Adrenal gland (tissue), 12 donors: Measurements from ENCODE around the gene SEBOX. TPM values are rescaled to one million over a fixed set of nuclear protein-coding genes. Genes with fewer than 3 reads are reported as not detected.

Source experiments
- DNase-seq, 7 donors: peaks; one replicate each; pipeline ENCODE4 v3.0.0-alpha.2; 2019 to 2020
- H3K27ac ChIP-seq, 5 donors: fragments of 200-600 bp; sonication (generic) in 4 of 5; 1 replicate in 3 of 5; 2 replicates in 2 of 5; pipeline versions ENCODE4 v1.5.1 to v1.8.0; 2016 to 2020; ENCODE audit warnings: mild to moderate bottlenecking in 1 of 5
- H3K27me3 ChIP-seq: fragments of 200-600 bp; 2 replicates; pipeline ENCODE4 v1.8.0; 2021
- H3K36me3 ChIP-seq, 2 donors: fragments of 200-600 bp; replicated peaks in 1 of 2; 1 replicate in 1 of 2; 2 replicates in 1 of 2; pipeline versions ENCODE4 v1.5.1 to v1.8.0; 2018 to 2022
- H3K4me1 ChIP-seq, 2 donors: fragments of 200-600 bp; replicated peaks in 1 of 2; 1 replicate in 1 of 2; 2 replicates in 1 of 2; pipeline versions ENCODE4 v1.5.1 to v1.8.0; 2018 to 2021
- H3K4me3 ChIP-seq, 4 donors: fragments of 200-600 bp; sonication (generic) in 3 of 4; one replicate each; pipeline ENCODE4 v1.5.1; 2016 to 2018
- H3K9me3 ChIP-seq, 3 donors: fragments of 200-600 bp; sonication (generic) in 1 of 3; replicated peaks in 1 of 3; 1 replicate in 2 of 3; 2 replicates in 1 of 3; pipeline versions ENCODE4 v1.5.1 to v1.8.0; 2016 to 2021
- POLR2A ChIP-seq, 2 donors: fragments of 450-650 bp; IDR thresholded peaks; one replicate each; pipeline ENCODE4 v1.6.1; 2017; ENCODE audit warnings: antibody characterized with exemption in 2 of 2, mild to moderate bottlenecking in 2 of 2, moderate library complexity in 1 of 2
- WGBS, 4 donors: extraction: QIAGEN DNeasy Blood & Tissue Kit in 2 of 4; methylation state at CpG; one replicate each; pipeline versions ENCODE4 v1.1.5 to v1.1.7; 2013 to 2017; 5-methylcytosine and 5-hydroxymethylcytosine counted together
- intact Hi-C, 2 donors: fragments of 100-400 bp; cut with DNase I; formaldehyde crosslinking; loops; one replicate each; pipeline versions ENCODE4 v1.14.1 to v1.15.0; 2022 to 2023
- polyA plus RNA-seq, 3 donors: library from polyadenylated mRNA; stranded (reverse); fragments of 200-250 nt in 2 of 3; fragments of 350-450 nt in 1 of 3; fragmentation: Illumina TruSeq in 1 of 3; extraction: RNeasy Lipid Tissue Mini Kit (QIAGEN cat#74804) in 1 of 3; gene quantifications; one replicate each; pipeline ENCODE4 v1.2.3, GENCODE V29; 2013 to 2014
- total RNA-seq, 9 donors: library from RNA; depleted of rRNA in 4 of 9; stranded (reverse); fragments of >200 nt in 4 of 9; fragments of 120-200 nt in 1 of 9; fragmentation: NEBNext Ultra II Directional in 1 of 9; extraction: Animal tissue kit (Norgen Biotek cat#: 25700) in 1 of 9; gene quantifications; one replicate each; pipeline versions ENCODE4 v1.1.0 to v1.2.4, GENCODE V29; 2013 to 2023
- TF ChIP-seq, protein P1 (sequence below), 6 experiments: fragments of 450-650 bp in 4 of 6; fragments of 200-600 bp in 2 of 6; sonication (generic) in 1 of 6; IDR thresholded peaks; 1 replicate in 5 of 6; 2 replicates in 1 of 6; pipeline versions ENCODE4 v1.5.1 to v1.8.0; 2016 to 2021; ENCODE audit warnings: antibody characterized with exemption in 6 of 6, mild to moderate bottlenecking in 2 of 6, moderate library complexity in 1 of 6
- donor health status: healthy with polysubstance abuse.
- donor health status: Bipolar disorder and iron deficiency.
- donor health status: DM: yes; HTN: yes; CAD: no.
- donor health status: DM: no; HTN: no; CAD: no.
- donor health status: DM: no; HTN: no; CAD: no.
- donor health status: DM: yes; HTN: yes; CAD: no.

Gene SEBOX
- total and polyA plus RNA-seq, 12 donors = not detected

DNA sequence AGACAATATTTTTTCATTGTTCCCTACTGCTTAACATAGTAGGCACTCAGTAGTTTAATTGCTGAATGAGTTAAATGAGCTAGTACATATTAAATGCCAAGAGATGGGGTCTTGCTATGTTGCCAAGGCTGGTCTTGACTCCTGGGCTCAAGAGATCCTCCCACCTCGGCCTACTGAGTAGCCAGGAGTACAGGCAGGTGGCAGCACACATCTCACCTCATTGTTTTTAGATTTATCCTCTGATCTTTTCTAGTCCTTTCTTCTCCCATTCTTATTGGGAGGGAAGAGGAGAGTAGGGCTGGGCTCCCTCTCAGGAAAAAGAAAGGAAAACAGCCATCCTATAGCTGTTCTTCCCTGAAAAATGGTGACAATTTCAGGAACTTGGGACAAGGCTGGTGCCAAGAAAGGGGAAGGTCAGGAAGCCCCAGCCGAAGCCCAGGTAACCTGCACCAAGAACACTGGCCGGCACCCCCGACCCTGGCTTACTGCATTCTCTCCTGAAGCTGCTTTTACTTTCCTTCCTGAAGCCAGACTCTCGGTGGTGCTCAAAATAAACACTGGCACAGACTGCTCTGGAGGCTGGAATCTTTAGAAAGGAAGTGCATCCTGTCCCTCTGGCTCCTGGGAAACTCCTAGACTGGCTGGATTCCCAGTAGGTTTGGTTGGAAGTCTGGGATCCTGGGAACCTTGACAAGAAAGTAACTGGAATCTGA is 26.8 kb downstream of the SEBOX start:
- no peaks in the 10 kb centered on the region for H3K27me3 ChIP-seq
- intact Hi-C loops = no loop called here
- peak overlapping the region in 3 of 5 donors; percentile 35 to 95 (median 79) for H3K27ac ChIP-seq
- TF ChIP-seq, protein P1, sequence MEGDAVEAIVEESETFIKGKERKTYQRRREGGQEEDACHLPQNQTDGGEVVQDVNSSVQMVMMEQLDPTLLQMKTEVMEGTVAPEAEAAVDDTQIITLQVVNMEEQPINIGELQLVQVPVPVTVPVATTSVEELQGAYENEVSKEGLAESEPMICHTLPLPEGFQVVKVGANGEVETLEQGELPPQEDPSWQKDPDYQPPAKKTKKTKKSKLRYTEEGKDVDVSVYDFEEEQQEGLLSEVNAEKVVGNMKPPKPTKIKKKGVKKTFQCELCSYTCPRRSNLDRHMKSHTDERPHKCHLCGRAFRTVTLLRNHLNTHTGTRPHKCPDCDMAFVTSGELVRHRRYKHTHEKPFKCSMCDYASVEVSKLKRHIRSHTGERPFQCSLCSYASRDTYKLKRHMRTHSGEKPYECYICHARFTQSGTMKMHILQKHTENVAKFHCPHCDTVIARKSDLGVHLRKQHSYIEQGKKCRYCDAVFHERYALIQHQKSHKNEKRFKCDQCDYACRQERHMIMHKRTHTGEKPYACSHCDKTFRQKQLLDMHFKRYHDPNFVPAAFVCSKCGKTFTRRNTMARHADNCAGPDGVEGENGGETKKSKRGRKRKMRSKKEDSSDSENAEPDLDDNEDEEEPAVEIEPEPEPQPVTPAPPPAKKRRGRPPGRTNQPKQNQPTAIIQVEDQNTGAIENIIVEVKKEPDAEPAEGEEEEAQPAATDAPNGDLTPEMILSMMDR (IDR thresholded peaks at IDR 0.05) = no peak
- TF ChIP-seq POLR2A (IDR thresholded peaks at IDR 0.05) = no peak
- no peak overlapping the region for H3K4me3 ChIP-seq
- H3K4me1 ChIP-seq = peaks cover 21 to 48% of the 10 kb centered on the region in 2 donors
- peaks cover 0 to 41% of the 10 kb centered on the region in 2 donors for H3K36me3 ChIP-seq
- DNase-seq = peak in 3 of 7 donors; percentile 35 to 77 (median 51)
- no peaks in the 10 kb centered on the region for H3K9me3 ChIP-seq
- WGBS, 4 donors = 45 to 54% (median 50%) methylated on average over 5 of the region's 5 CpGs

DNA sequence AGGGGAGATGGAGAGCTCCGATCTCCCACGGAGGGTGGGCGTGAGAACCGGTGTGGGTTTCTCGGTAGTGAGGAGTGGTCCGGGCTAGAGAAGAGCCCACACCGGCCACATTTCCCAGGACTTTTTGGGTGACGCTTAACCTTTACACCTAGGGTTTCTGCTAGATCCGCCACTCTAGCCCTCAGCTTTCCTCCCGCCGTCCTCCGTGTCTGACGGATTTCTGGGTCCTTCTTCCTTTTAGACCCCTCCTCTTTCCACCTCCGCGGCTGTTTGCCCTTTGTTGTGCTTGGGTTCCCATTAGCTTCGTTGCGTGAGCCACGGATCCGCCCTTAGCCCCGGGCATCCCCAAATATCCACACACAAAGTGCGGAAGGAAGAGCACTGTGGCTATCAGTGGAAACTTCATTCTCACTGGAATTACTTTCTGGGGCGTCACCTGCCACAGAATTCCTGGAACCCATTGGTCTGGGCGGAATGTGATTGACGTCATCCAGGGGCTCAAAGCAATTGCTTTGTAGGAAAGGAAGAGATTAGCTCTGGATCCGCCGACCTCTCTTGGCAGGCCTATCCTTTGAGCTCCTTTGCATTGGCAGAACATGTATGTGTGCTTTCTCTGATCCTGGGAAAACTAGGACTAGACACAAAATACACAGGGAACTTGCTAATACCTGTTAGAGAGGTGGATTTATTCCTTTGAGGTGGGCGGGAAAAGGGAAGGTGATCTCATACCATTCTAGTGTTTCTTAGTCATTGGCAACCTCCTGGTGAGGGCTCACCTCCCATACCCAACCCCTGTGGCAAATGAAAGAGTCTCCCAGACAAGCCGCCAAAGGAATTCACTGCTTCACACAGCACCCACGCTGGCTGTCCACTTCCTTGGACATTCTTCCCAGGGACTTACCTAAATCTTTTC is 28.8 kb downstream of the SEBOX start:
- 4 to 7% (median 5%) methylated on average over 23 to 29 of the region's 29 CpGs for WGBS, 4 donors

DNA sequence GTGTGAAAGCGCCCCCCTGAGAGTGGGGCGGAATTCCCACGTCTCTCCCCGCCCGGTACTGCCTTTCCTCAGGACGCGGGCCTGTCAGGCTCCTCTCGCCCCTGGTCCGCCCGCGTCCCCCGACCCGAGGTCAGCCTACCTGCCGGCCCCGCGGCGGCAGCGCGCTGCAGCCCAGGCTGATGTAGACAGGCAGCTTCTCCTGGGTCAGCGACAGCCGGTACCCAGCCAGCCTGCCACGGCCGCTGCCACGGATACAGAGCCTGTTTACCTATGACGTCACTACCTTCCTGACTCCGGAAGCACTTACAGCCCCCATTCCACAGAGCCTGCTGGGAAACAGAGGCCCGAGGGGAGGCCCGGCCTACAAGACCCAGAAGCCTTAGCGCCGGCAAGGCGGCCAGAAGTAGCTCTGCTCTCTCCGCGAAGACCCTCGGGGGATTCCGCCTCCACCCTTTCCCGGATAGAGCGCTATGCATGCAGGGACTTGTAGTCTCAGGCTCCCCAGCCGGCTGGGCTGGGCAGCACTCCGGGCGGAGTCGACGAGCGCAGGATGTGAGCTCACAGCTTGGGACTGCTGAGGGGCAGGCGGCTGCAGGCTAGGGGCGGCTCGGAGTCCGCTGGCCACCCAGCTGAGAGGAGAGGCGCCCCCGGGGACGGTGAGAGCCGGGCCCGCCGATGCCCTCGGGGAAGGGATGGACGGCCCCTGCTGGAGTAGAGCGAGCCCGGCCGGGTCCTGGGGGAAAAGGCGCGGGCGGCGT is 29.6 kb downstream of the SEBOX start, which contains the start of the genes IFT20 and TNFAIP1:
TSS of gene IFT20 (minus strand) at position 272 of the 758 bp plus-strand sequence. CDS start 3,487 bp downstream, outside the sequence.
TSS of gene TNFAIP1 (plus strand) at position 561 of the 758 bp plus-strand sequence. CDS start 3,761 bp downstream, outside the sequence.
- Histone ChIP-seq H3K27ac (peak within 1 kb of the TSS; percentile 78 to 95 (median 89)), H3K9me3 (no peaks in the 10 kb centered on the region), H3K27me3 (no peaks in the 10 kb centered on the region), H3K36me3 (peaks cover 0 to 24% of the 10 kb centered on the region in 2 donors), H3K4me3 (peak within 1 kb of the TSS; percentile 70 to 91 (median 81)), H3K4me1 (peaks cover 21 to 48% of the 10 kb centered on the region in 2 donors)
- WGBS, 4 donors = 0 to 4% (median 0%) methylated on average over 17 to 62 of the region's 62 CpGs
- peak; percentile 98 to 100 (median 99) for DNase-seq
- peak; percentile 95 to 97 for TF ChIP-seq POLR2A (IDR thresholded peaks at IDR 0.05)
- TF ChIP-seq, protein P1 (IDR thresholded peaks at IDR 0.05) = no peak
- intact Hi-C loops = no loop called here

More for the DNA sequence above, 28.8 kb downstream of the SEBOX start:
- Histone ChIP-seq H3K27ac (peak overlapping the region; percentile 78 to 95 (median 89)), H3K36me3 (peaks cover 0 to 29% of the 10 kb centered on the region in 2 donors), H3K27me3 (no peaks in the 10 kb centered on the region), H3K4me3 (peak overlapping the region; percentile 52 to 73 (median 65)), H3K9me3 (no peaks in the 10 kb centered on the region), H3K4me1 (peaks cover 21 to 48% of the 10 kb centered on the region in 2 donors)
- DNase-seq = peak; percentile 66 to 91 (median 85)
- intact Hi-C loops = no loop called here
- TF ChIP-seq, protein P1 (IDR thresholded peaks at IDR 0.05) = no peak
- TF ChIP-seq POLR2A (IDR thresholded peaks at IDR 0.05) = peak; percentile 18 to 69
